OCI-LY7 (cell line): ENCODE measurements around the gene SMC6. TPM values are rescaled to one million over a fixed set of nuclear protein-coding genes. Genes with fewer than 3 reads are reported as not detected.

Experiments used
- BruUV-seq: library from RNA; stranded (reverse); fragments of 400-500 nt; replicated peaks from 2 replicates; lab custom pipeline; 2021; lab: Mats Ljungman, UMichigan
- CTCF ChIA-PET: fragments of 300-600 bp; sonication (Branson Sonifier 250); formaldehyde crosslinking; loops from one replicate; lab custom pipeline; 2022; ENCODE audit warnings: antibody characterized with exemption; ENCODE audit not compliant: unreplicated experiment; lab: Charles Lee
- POLR2A ChIA-PET: fragments of 300-600 bp; sonication (Branson Sonifier 250); formaldehyde crosslinking; loops from one replicate; lab custom pipeline; 2022; ENCODE audit warnings: antibody characterized with exemption; lab: Charles Lee
- DNase-seq: peaks from one replicate; pipeline ENCODE4 v3.0.0-alpha.2; 2015; ENCODE audit warnings: low spot score
- H2AFZ ChIP-seq: fragments of 200-600 bp; sonication (generic), shearing (Covaris generic); 2 replicates; pipeline ENCODE4 v1.6.1; 2014; ENCODE audit warnings: mild to moderate bottlenecking, antibody characterized with exemption, low read length, moderate library complexity
- H3K27ac ChIP-seq: fragments of 200-600 bp; sonication (generic); 2 replicates; pipeline ENCODE4 v1.5.1; 2014; ENCODE audit warnings: mixed run types, low read depth, mild to moderate bottlenecking, moderate library complexity, low read length, inconsistent platforms; ENCODE audit not compliant: poor library complexity, severe bottlenecking
- H3K36me3 ChIP-seq: fragments of 200-600 bp; sonication (generic); 2 replicates; pipeline ENCODE4 v1.6.1; 2014; ENCODE audit warnings: mild to moderate bottlenecking, antibody characterized with exemption, low read length, moderate library complexity, mixed read lengths; ENCODE audit not compliant: insufficient read depth
- H3K4me1 ChIP-seq: fragments of 200-600 bp; sonication (generic); 2 replicates; pipeline ENCODE4 v1.5.1; 2014; ENCODE audit warnings: mild to moderate bottlenecking, low read length; ENCODE audit not compliant: insufficient read depth, poor library complexity, severe bottlenecking
- H3K4me2 ChIP-seq: fragments of 200-600 bp; sonication (generic); 2 replicates; pipeline ENCODE4 v1.6.1; 2014; ENCODE audit warnings: mild to moderate bottlenecking, low read length
- H3K4me3 ChIP-seq: fragments of 200-600 bp; sonication (generic); 2 replicates; pipeline ENCODE4 v1.5.1; 2014; ENCODE audit warnings: mild to moderate bottlenecking, low read depth, low read length; ENCODE audit not compliant: poor library complexity, severe bottlenecking
- H3K79me2 ChIP-seq: fragments of 200-600 bp; sonication (generic); 2 replicates; pipeline ENCODE4 v1.6.1; 2016; ENCODE audit warnings: low read depth, mild to moderate bottlenecking, low read length, moderate library complexity, mixed read lengths; ENCODE audit not compliant: insufficient read depth
- H3K9me2 ChIP-seq: fragments of 200-600 bp; sonication (generic); 2 replicates; pipeline ENCODE4 v1.6.1; 2016; ENCODE audit warnings: mild to moderate bottlenecking, low read length, mixed read lengths; ENCODE audit not compliant: insufficient read depth
- H3K9me3 ChIP-seq: fragments of 200-600 bp; sonication (generic); 2 replicates; pipeline ENCODE4 v1.6.1; 2014; ENCODE audit warnings: mild to moderate bottlenecking, mixed run types, low read length, mixed read lengths
- H4K20me1 ChIP-seq: fragments of 200-600 bp; sonication (generic); 2 replicates; pipeline ENCODE4 v1.6.1; 2014; ENCODE audit warnings: mild to moderate bottlenecking, antibody characterized with exemption, low read length, moderate library complexity, mixed read lengths; ENCODE audit not compliant: insufficient read depth
- CTCF ChIP-seq: fragments of 200-600 bp; sonication (generic); conservative IDR thresholded peaks from 2 replicates; pipeline ENCODE4 v1.5.1; 2014; ENCODE audit warnings: mild to moderate bottlenecking, antibody characterized with exemption, low read length, moderate library complexity, mixed read lengths
- EZH2phosphoT487 ChIP-seq: fragments of 200-600 bp; sonication (generic); IDR thresholded peaks from 2 replicates; pipeline ENCODE4 v1.6.1; 2018; ENCODE audit warnings: low read depth, borderline replicate concordance, mild to moderate bottlenecking, mixed run types, antibody characterized with exemption, low read length, moderate library complexity, mixed read lengths
- intact Hi-C: fragments of 100-400 bp; cut with micrococcal nuclease; formaldehyde crosslinking; loops from one replicate; pipeline ENCODE4 v1.10.0; 2022; ENCODE audit not compliant: unreplicated experiment
- total RNA-seq, 2 experiments: library from RNA; depleted of rRNA in 1 of 2; stranded (reverse); fragments of >200 nt in 1 of 2; shearing (Covaris generic) in 1 of 2; gene quantifications; 2 replicates each; pipeline ENCODE4 v1.2.3, GENCODE V29; 2014 to 2022

SMC6 gene
- total RNA-seq, 2 experiments from 2014 or later, result 37.0 to 62.4 TPM

- H3K9me3 ChIP-seq, result no peaks in the 10 kb centered on the region
- intact Hi-C loops, result no loop called here
- H3K9me2 ChIP-seq, result no peaks in the 10 kb centered on the region
- no peak overlapping the region for H3K27ac ChIP-seq
- H3K4me1 ChIP-seq, result peaks cover 28% of the 10 kb centered on the region
- H3K36me3 ChIP-seq, result peaks cover 45% of the 10 kb centered on the region
- no peak for TF ChIP-seq EZH2phosphoT487
- TF ChIP-seq CTCF, result no peak
- H3K4me3 ChIP-seq, result no peak overlapping the region
- peaks cover 67% of the 10 kb centered on the region for H3K79me2 ChIP-seq
- no peak for DNase-seq
- no peaks in the 10 kb centered on the region for H4K20me1 ChIP-seq
- ChIA-PET CTCF (no interaction called here), POLR2A (interaction anchor here (0.5 to 1.4 kb wide), 9 partner anchors 8 to 1639 kb away, joined by 3 to 7 read pairs (median 3); no protein-coding TSS in a partner anchor)
- H3K4me2 ChIP-seq, result no peak overlapping the region
- BruUV-seq, result no TSS peak
- no peak overlapping the region for H2AFZ ChIP-seq
Measured at GRCh38 chr2:17747684-17748452, 5.7 kb downstream of the SMC6 start.

- no peaks in the 10 kb centered on the region for H3K9me2 ChIP-seq
- BruUV-seq, result no TSS peak
- H3K9me3 ChIP-seq, result no peaks in the 10 kb centered on the region
- no peak overlapping the region for H2AFZ ChIP-seq
- H3K36me3 ChIP-seq, result peaks cover 98% of the 10 kb centered on the region
- H3K4me3 ChIP-seq, result no peak overlapping the region
- intact Hi-C loops, result no loop called here
- H3K79me2 ChIP-seq, result 0 out of 2 replicates have a peak, but pooled peaks cover 8% of the 10 kb centered on the region
- no peak for DNase-seq
- no peak overlapping the region for H3K4me2 ChIP-seq
- POLR2A ChIA-PET, result interaction anchor here (1.0 kb wide), 1 partner anchor 11 kb away, joined by 3 read pairs; no protein-coding TSS in a partner anchor
- H4K20me1 ChIP-seq, result no peaks in the 10 kb centered on the region
- no peaks in the 10 kb centered on the region for H3K4me1 ChIP-seq
- H3K27ac ChIP-seq, result no peak overlapping the region
- CTCF ChIA-PET, result no interaction called here
- TF ChIP-seq EZH2phosphoT487, result no peak
- TF ChIP-seq CTCF, result no peak
Measured at GRCh38 chr2:17740203-17740602, 13.4 kb downstream of the SMC6 start.

- H2AFZ ChIP-seq, result no peak overlapping the region
- no peaks in the 10 kb centered on the region for H3K9me3 ChIP-seq
- no peak overlapping the region for H3K27ac ChIP-seq
- ChIA-PET POLR2A (interaction anchor here (1.1 to 1.4 kb wide), 2 partner anchors 17 to 86 kb away, joined by 3 to 5 read pairs; partner anchors contain the start of gene GEN1), CTCF (no interaction called here)
- intact Hi-C loops, result no loop called here
- H4K20me1 ChIP-seq, result no peaks in the 10 kb centered on the region
- no peak for TF ChIP-seq CTCF
- no peak for TF ChIP-seq EZH2phosphoT487
- BruUV-seq, result no TSS peak
- H3K4me3 ChIP-seq, result no peak overlapping the region
- H3K9me2 ChIP-seq, result no peaks in the 10 kb centered on the region
- DNase-seq, result no peak
- peaks cover 97% of the 10 kb centered on the region for H3K36me3 ChIP-seq
- no peak overlapping the region for H3K4me2 ChIP-seq
- no peaks in the 10 kb centered on the region for H3K79me2 ChIP-seq
- H3K4me1 ChIP-seq, result no peaks in the 10 kb centered on the region
Measured at GRCh38 chr2:17736989-17737388, 16.6 kb downstream of the SMC6 start.
